GM23248 (cell line): Measurements from ENCODE around the gene TYW1B.
"Not testable (repeated sequence)": the region's sequence is repeated elsewhere in the genome, so short reads cannot be mapped to it uniquely, and the experiment has no call there.

Experiments
- EZH2 ChIP-seq: fragments of 200-600 bp; sonication (generic); IDR thresholded peaks from 2 replicates; pipeline ENCODE4 v1.6.1; 2018; ENCODE audit warnings: antibody characterized with exemption, mild to moderate bottlenecking; ENCODE audit not compliant: insufficient read depth, poor library complexity, severe bottlenecking
- EZH2phosphoT487 ChIP-seq: fragments of 200-600 bp; sonication (generic); IDR thresholded peaks from 2 replicates; pipeline ENCODE4 v1.6.1; 2018; ENCODE audit warnings: antibody characterized with exemption, moderate library complexity, mild to moderate bottlenecking, low read depth; ENCODE audit not compliant: insufficient read depth

DNA sequence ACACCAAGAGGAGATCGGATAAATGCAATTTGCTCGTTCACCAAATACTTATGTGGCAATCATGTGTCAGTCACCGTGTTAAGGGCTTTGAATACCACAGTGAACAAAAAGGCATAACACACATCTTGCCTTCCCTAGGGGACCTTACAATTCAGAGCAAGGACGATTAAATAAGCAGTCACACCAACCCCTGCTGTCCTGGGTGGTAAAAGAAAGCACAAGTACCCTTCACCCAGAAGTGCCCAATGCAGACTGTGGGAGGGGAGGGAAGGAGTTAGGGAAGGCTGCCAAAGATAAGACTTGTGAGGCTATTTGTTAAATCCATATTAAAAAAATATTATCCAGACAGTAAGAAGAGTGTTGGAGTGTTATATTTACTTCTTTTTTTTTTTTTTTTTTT is 146.8 kb downstream of the TYW1B start:
- TF ChIP-seq EZH2phosphoT487, EZH2: not testable (repeated sequence)
